ENCODE measurements around the gene VEGFD. TPM values are rescaled to one million over a fixed set of nuclear protein-coding genes. Genes with fewer than 3 reads are reported as not detected.

Gene VEGFD
- total and polyA plus RNA-seq, 2 of the 13 experiments (the other 11 are each of a cell fraction or from before 2014, with no cell fraction given): 0.11 to 0.35 TPM

DNA sequence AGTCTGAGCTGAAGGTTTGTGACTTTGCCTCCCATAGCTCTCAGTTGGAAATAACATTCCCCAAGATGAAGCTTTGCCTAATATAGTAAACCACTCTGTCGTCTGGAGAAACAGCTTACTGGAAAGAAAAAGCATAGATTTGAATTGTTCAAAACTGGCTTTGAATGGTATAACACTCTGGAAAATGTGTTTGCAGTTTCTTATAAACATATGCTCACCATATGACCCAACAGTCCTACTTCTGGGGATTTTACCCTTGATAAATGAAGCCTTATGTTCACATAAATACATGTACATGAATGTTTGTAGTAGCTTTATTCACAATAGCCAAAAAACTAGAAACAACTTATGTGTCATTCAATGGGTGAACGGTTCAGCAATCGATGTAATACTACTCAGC, 10.2 kb downstream of the VEGFD start:
- CTCF ChIA-PET (ENCODE audit: low intra/inter-chr PET ratio, low total read pairs): no interaction called here
- Histone ChIP-seq H3K36me3 (replicated peaks in 1 of 2; ENCODE audit: control insufficient read depth in 1 of 2, insufficient read depth in 2 of 2, low read length in 2 of 2) (no peaks in the 10 kb centered on the region), H3K4me2 (ENCODE audit: low read depth, low read length) (no peak overlapping the region), H3K4me3 (replicated peaks in 1 of 3; ENCODE audit: insufficient read depth in 1 of 3, low read depth in 2 of 3, low read length in 3 of 3) (no peak overlapping the region), H2AFZ (ENCODE audit: low read length) (no peak overlapping the region), H4K20me1 (ENCODE audit: insufficient read depth, low read length) (no peaks in the 10 kb centered on the region), H3K9ac (ENCODE audit: insufficient read depth, low read depth, low read length) (no peak overlapping the region), H3K27me3 (ENCODE audit: control insufficient read depth in 1 of 2, insufficient read depth in 2 of 2, low read length in 2 of 2) (no peaks in the 10 kb centered on the region), H3K79me2 (ENCODE audit: insufficient read depth, low read length) (no peaks in the 10 kb centered on the region), H3K4me1 (ENCODE audit: insufficient read depth, low read length) (no peaks in the 10 kb centered on the region), H3K9me3 (ENCODE audit: low read length) (no peaks in the 10 kb centered on the region), H3K27ac (ENCODE audit: extremely low read length, insufficient read depth, low read length) (no peak overlapping the region)
- no peak for ATAC-seq
- no TSS peak for BruUV-seq (replicated peaks)
- DNase-seq (ENCODE audit: low spot score): no peak
- 93% methylated on average over 3 of the region's 3 CpGs for WGBS (ENCODE audit: low lambda C conversion rate)
- in situ Hi-C loops (cut with HindIII; ENCODE audit: extremely low pct_ligation_motif_present, low pct_unique_long_range_greater_than_20kb): no loop called here
- no peak for FAIRE-seq
- intact Hi-C loops (cut with micrococcal nuclease; ENCODE audit: unreplicated experiment): no loop called here
- TF ChIP-seq SMARCC2 (IDR thresholded peaks at IDR 0.05): no peak
- POLR2A ChIA-PET: no interaction called here

DNA sequence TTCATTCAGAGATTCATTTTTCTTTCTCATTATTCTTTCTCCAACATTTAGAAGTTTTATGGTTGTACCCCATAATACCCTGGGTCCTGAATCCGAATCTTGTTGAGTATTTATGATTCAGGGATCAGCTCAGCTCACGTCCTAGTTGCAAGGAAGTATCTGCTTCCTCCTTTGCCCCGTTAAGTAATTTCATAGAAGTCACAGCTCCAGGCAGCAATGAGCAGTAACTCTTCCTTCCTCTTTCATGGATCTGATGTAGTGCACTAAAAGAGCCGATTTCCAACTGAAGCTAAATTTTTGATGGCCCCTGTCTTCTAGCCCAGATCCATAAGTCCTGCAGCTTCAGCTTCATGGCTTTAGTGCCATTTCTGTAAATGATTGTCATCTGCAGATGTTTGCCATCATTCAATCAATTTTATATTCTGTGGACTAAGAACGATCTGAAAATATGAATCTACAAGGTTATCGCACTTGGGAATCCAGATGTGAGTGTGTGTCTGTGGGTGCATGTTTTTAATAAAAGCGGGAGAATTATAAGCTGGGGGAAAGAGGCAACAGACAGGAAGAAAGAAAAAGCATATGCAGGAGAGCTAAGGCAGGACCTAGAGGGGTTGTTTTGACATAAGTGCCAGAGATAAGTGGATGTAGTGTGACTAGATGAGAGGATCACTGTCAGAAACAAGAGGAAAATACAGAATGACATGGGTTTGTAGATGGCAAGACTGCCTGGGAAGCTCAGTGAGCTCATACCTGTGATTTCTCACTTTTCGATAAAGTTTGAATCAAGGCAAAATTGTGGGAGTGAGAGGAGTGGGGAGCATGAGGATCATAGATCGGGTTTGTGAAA, 17.5 kb downstream of the VEGFD start:
- POLR2A ChIA-PET: no interaction called here
- Histone ChIP-seq H2AFZ (ENCODE audit: low read length) (no peak overlapping the region), H3K36me3 (replicated peaks in 1 of 2; ENCODE audit: control insufficient read depth in 1 of 2, insufficient read depth in 2 of 2, low read length in 2 of 2) (no peaks in the 10 kb centered on the region), H3K4me3 (replicated peaks in 1 of 3; ENCODE audit: insufficient read depth in 1 of 3, low read depth in 2 of 3, low read length in 3 of 3) (no peak overlapping the region), H3K9me3 (ENCODE audit: low read length) (no peaks in the 10 kb centered on the region), H3K79me2 (ENCODE audit: insufficient read depth, low read length) (no peaks in the 10 kb centered on the region), H3K9ac (ENCODE audit: insufficient read depth, low read depth, low read length) (no peak overlapping the region), H3K27ac (ENCODE audit: extremely low read length, insufficient read depth, low read length) (no peak overlapping the region), H4K20me1 (ENCODE audit: insufficient read depth, low read length) (no peaks in the 10 kb centered on the region), H3K4me1 (ENCODE audit: insufficient read depth, low read length) (no peaks in the 10 kb centered on the region), H3K4me2 (ENCODE audit: low read depth, low read length) (no peak overlapping the region), H3K27me3 (ENCODE audit: control insufficient read depth in 1 of 2, insufficient read depth in 2 of 2, low read length in 2 of 2) (no peaks in the 10 kb centered on the region)
- intact Hi-C loops (cut with micrococcal nuclease; ENCODE audit: unreplicated experiment): no loop called here
- CTCF ChIA-PET (ENCODE audit: low intra/inter-chr PET ratio, low total read pairs): no interaction called here
- FAIRE-seq: no peak
- BruUV-seq (replicated peaks): no TSS peak
- in situ Hi-C loops (cut with HindIII; ENCODE audit: extremely low pct_ligation_motif_present, low pct_unique_long_range_greater_than_20kb): no loop called here
- no peak for DNase-seq (ENCODE audit: low spot score)
- 92% methylated on average over 9 of the region's 9 CpGs for WGBS (ENCODE audit: low lambda C conversion rate)
- ATAC-seq: no peak
- TF ChIP-seq ZNF652 (CRISPR knock-in tag; IDR thresholded peaks at IDR 0.05; ENCODE audit: borderline replicate concordance, low read depth) (no peak), ZNF501 (CRISPR knock-in tag; IDR thresholded peaks at IDR 0.05) (no peak), ZNF34 (CRISPR knock-in tag; IDR thresholded peaks at IDR 0.05; ENCODE audit: borderline replicate concordance) (no peak), ZBTB37 (CRISPR knock-in tag; IDR thresholded peaks at IDR 0.05) (no peak), PRDM10 (CRISPR knock-in tag; IDR thresholded peaks at IDR 0.05; ENCODE audit: low read depth) (no peak), ZNF326 (CRISPR knock-in tag; IDR thresholded peaks at IDR 0.05; ENCODE audit: borderline replicate concordance) (no peak), PHF5A (CRISPR knock-in tag; IDR thresholded peaks at IDR 0.05; ENCODE audit: low read depth, unreplicated experiment) (no peak)
- TF ChIP-seq, protein P1, sequence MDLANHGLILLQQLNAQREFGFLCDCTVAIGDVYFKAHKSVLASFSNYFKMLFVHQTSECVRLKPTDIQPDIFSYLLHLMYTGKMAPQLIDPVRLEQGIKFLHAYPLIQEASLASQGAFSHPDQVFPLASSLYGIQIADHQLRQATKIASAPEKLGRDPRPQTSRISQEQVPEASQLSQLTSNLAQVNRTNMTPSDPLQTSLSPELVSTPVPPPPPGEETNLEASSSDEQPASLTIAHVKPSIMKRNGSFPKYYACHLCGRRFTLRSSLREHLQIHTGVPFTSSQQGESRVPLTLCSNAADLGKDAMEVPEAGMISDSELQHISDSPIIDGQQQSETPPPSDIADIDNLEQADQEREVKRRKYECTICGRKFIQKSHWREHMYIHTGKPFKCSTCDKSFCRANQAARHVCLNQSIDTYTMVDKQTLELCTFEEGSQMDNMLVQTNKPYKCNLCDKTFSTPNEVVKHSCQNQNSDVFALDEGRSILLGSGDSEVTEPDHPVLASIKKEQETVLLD (CRISPR knock-in tag; IDR thresholded peaks at IDR 0.05; ENCODE audit: low read depth): no peak
